CD4-positive, CD25-positive, alpha-beta regulatory T cell (primary cell): ENCODE data around the gene PRKACA. TPM values are rescaled to one million over a fixed set of nuclear protein-coding genes. Genes with fewer than 3 reads are reported as not detected.

Source experiments
- ATAC-seq, 2 donors: fragments of 150-1000 bp; cut with Tn5 transposase; one replicate each; pipeline ENCODE4 v1.10.0; 2021; ENCODE audit warnings: low read depth in 2 of 2, moderate number of reproducible peaks in 2 of 2, moderate library complexity in 1 of 2
- DNase-seq, 3 donors: peaks; one replicate each; pipeline versions ENCODE4 v3.0.0 to v3.0.0-alpha.2; 2012 to 2022; ENCODE audit warnings: mixed read lengths in 1 of 3
- H3K27ac ChIP-seq: one replicate; pipeline ENCODE4 v1.7.0; 2013; ENCODE audit warnings: mild to moderate bottlenecking, low read length; ENCODE audit not compliant: insufficient read depth, poor library complexity, severe bottlenecking
- H3K27me3 ChIP-seq: one replicate; pipeline ENCODE4 v1.7.0; 2013; ENCODE audit warnings: low read length; ENCODE audit not compliant: control insufficient read depth, insufficient read depth
- H3K36me3 ChIP-seq: one replicate; pipeline ENCODE4 v1.7.0; 2013; ENCODE audit warnings: mild to moderate bottlenecking, low read length, moderate library complexity; ENCODE audit not compliant: control insufficient read depth, insufficient read depth
- H3K4me1 ChIP-seq: 2 replicates; pipeline ENCODE4 v1.7.0; 2013; ENCODE audit warnings: mild to moderate bottlenecking, low read length; ENCODE audit not compliant: insufficient read depth, control insufficient read depth, poor library complexity, severe bottlenecking
- H3K4me3 ChIP-seq: one replicate; pipeline ENCODE4 v1.7.0; 2013; ENCODE audit warnings: low read depth, mild to moderate bottlenecking, low read length, moderate library complexity
- H3K9me3 ChIP-seq, 2 experiments: 1 replicate in 1 of 2; 2 replicates in 1 of 2; pipeline ENCODE4 v1.7.0; 2013; ENCODE audit warnings: low read length in 2 of 2, mild to moderate bottlenecking in 1 of 2, moderate library complexity in 1 of 2; ENCODE audit not compliant: control insufficient read depth in 2 of 2
- H3K27ac Mint-ChIP-seq, 3 donors: one replicate each; pipeline ENCODE4 v1.8.0; 2020 to 2022; ENCODE audit warnings: mild to moderate bottlenecking in 3 of 3, mixed read lengths in 3 of 3, moderate library complexity in 2 of 3
- H3K27me3 Mint-ChIP-seq: one replicate; pipeline ENCODE4 v1.8.0; 2022; ENCODE audit warnings: mild to moderate bottlenecking, mixed read lengths
- H3K36me3 Mint-ChIP-seq: one replicate; pipeline ENCODE4 v1.8.0; 2020; ENCODE audit warnings: mixed read lengths
- H3K4me1 Mint-ChIP-seq, 4 donors: one replicate each; pipeline ENCODE4 v1.8.0; 2020 to 2022; ENCODE audit warnings: mixed read lengths in 4 of 4, mild to moderate bottlenecking in 1 of 4
- H3K4me3 Mint-ChIP-seq, 4 donors: one replicate each; pipeline ENCODE4 v1.8.0; 2020 to 2022; ENCODE audit warnings: mild to moderate bottlenecking in 4 of 4, mixed read lengths in 4 of 4, moderate library complexity in 3 of 4
- H3K9me3 Mint-ChIP-seq, 7 donors: one replicate each; pipeline ENCODE4 v1.8.0; 2020 to 2022; ENCODE audit warnings: mixed read lengths in 7 of 7, mild to moderate bottlenecking in 3 of 7, moderate library complexity in 2 of 7
- polyA plus RNA-seq, 4 donors: library from polyadenylated mRNA; unstranded; fragments of 300-500 nt; fragmentation: Illumina TruSeq; gene quantifications; one replicate each; pipeline ENCODE4 v1.2.3, GENCODE V29; 2021
- total RNA-seq: library from RNA; stranded (reverse); gene quantifications from one replicate; pipeline ENCODE4 v1.2.3, GENCODE V29; 2022

The PRKACA gene
- total and polyA plus RNA-seq, 5 donors from 2014 or later: 0.47 to 40.2 (median 1.4) TPM

DNA sequence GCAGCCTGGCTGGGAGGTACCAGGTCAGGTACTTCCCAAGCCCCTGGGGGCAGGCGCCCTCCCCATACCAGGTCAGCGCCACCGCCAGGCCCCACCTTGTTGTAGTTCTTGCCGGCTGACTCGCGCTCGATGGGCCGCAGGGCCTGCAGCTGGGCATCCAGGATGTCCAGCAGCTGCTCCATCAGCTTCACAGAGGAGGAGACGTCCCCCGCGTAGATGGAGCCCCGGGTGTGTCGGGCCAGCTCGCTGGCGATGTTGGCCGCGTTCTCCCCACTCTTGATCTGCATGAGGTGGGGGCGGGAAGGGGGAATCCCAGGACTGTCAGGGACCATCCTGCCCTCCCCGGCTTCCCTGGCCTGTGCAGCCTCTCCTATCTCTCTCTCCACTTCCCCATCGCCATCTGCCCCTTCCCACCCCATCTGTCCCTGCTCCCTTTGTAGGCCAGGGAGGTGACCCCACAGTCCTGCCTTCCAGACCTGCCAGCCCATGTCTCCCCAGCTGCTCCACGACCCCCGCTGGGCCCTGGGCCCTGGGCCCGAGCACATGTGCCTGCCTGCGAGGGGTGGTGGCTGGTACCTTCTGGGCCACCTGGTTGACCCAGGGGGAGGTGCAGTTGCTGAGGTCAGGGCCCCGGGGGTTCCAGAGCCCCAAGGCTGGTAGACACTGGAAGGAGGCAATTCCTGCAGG, 42.6 kb upstream of the PRKACA start:
- Histone ChIP-seq H3K36me3 (peaks cover 3% of the 10 kb centered on the region), H3K9me3 (no peaks in the 10 kb centered on the region), H3K27ac (no peak overlapping the region), H3K27me3 (no peaks in the 10 kb centered on the region), H3K4me1 (no peaks in the 10 kb centered on the region), H3K4me3 (no peak overlapping the region)
- no peaks in the 10 kb centered on the region for H3K4me1 Mint-ChIP-seq
- no peaks in the 10 kb centered on the region for H3K9me3 Mint-ChIP-seq
- DNase-seq (no peak), ATAC-seq (no peak)
- peaks cover under 1% of the 10 kb centered on the region for H3K36me3 Mint-ChIP-seq
- no peaks in the 10 kb centered on the region for H3K27me3 Mint-ChIP-seq
- H3K4me3 Mint-ChIP-seq: no peak overlapping the region
- H3K27ac Mint-ChIP-seq: no peak overlapping the region

DNA sequence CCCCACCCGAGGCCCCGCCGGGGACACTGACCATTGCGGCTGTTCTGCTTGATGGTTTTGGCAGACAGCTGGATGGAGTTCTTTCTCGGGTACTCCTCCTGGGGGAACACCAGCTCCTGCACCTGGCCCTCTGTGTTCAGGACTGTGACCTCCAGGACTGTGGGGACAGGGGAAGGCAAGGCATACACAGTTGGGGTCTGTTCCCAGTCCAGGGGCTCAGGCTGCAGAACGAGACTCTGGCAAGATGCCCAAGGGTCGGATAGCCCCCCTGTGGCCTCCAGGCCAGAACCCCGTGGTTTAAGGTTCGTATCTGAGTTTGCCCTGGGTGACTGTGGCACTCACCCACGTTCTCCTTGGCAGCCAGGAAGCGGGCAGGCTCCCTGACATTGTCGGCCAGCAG, 41.5 kb upstream of the PRKACA start:
- H3K27ac ChIP-seq: no peak overlapping the region
- no peak overlapping the region for H3K27ac Mint-ChIP-seq
- no peak for DNase-seq
- no peak for ATAC-seq
- H3K36me3 Mint-ChIP-seq: peaks cover 3% of the 10 kb centered on the region
- no peaks in the 10 kb centered on the region for H3K4me1 ChIP-seq
- no peaks in the 10 kb centered on the region for H3K4me1 Mint-ChIP-seq
- no peak overlapping the region for H3K4me3 Mint-ChIP-seq
- H3K27me3 ChIP-seq: no peaks in the 10 kb centered on the region
- H3K36me3 ChIP-seq: peaks cover 3% of the 10 kb centered on the region
- no peaks in the 10 kb centered on the region for H3K9me3 ChIP-seq
- H3K4me3 ChIP-seq: no peak overlapping the region
- no peaks in the 10 kb centered on the region for H3K9me3 Mint-ChIP-seq
- H3K27me3 Mint-ChIP-seq: no peaks in the 10 kb centered on the region

DNA sequence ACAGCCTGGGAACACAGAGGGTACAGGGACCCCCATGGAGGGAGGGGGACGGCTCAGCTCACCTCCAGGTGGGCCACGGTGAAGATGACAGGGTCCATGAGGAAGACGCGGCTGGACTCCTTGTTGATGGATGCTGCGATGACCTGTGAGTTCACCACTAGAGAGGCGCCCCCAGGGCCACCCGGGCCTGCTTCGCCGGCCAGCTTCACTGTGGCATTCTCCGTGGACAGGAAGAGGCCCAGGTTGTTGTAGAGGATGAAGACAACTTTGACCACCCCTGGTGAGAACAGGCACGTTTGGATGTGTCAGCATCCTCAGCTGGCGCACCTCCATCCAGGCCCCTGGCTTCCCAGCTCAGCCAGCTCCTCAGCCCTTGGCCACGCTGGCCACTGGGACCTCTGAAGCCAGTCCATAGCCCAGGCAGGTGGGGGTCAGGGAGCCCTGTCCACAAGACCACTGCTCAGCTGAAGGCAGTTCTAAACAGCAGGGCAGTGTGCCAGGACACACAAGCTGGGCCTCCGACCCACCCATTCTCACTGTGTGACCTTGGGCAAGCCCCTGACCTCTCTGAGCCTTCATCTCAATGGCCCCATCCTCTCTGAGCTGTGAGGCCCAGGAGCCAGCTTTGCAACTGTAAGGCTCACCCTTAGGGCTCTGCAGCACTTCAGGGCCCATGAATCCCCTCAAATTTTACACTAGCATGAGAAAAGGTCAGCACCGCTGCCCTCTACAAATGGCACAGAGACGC, 40.9 kb upstream of the PRKACA start:
- DNase-seq (no peak), ATAC-seq (no peak)
- Histone ChIP-seq H3K4me1 (no peaks in the 10 kb centered on the region), H3K27ac (no peak overlapping the region), H3K27me3 (no peaks in the 10 kb centered on the region), H3K36me3 (peaks cover 3% of the 10 kb centered on the region), H3K9me3 (no peaks in the 10 kb centered on the region), H3K4me3 (no peak overlapping the region)
- Mint-ChIP-seq H3K27me3 (no peaks in the 10 kb centered on the region), H3K27ac (no peak overlapping the region), H3K4me3 (no peak overlapping the region), H3K4me1 (no peaks in the 10 kb centered on the region), H3K9me3 (no peaks in the 10 kb centered on the region), H3K36me3 (peaks cover 3% of the 10 kb centered on the region)

DNA sequence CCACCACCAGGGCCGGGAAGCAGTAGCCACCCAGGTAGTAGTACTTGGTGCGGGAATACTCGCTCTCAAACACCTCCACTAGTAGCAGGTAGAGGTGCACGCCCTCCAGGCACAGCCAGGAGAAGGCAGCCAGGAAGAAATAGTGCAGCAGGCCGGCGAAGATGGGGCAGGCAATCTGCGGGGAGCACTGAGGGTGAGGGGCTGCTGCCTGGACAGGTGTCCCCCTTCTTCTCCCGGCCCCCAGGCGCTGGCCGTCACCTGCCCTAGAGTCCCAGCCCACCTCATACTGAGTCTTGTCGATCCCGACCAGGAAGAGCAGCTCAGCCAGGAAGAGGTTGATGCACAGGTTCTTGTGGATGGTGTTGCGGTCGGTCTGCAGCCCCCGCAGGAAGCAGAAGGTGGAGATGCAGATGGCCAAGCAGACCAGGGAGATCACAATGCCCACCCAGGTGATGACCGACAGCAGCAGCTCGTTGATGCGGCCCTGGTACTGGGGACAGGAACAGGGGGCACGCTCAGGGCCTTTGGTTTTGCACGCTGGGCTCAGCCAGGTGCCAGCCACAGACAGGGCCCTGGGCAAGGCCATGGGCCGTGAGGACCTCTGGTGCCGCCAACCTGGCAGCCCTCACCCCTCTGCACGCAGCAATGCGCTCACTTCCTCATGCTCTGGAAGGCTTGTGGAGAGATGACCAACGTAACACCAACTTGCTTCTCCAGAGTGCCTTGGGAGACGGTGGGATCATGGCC, 39.6 kb upstream of the PRKACA start:
- Mint-ChIP-seq H3K4me1 (peaks cover 0 to 3% (median 0%) of the 10 kb centered on the region in 4 donors), H3K36me3 (peaks cover 7% of the 10 kb centered on the region), H3K27ac (no peak overlapping the region), H3K4me3 (no peak overlapping the region), H3K27me3 (no peaks in the 10 kb centered on the region), H3K9me3 (no peaks in the 10 kb centered on the region)
- DNase-seq: no peak
- peaks cover 3% of the 10 kb centered on the region for H3K36me3 ChIP-seq
- H3K9me3 ChIP-seq: no peaks in the 10 kb centered on the region
- no peak overlapping the region for H3K27ac ChIP-seq
- no peaks in the 10 kb centered on the region for H3K27me3 ChIP-seq
- no peak for ATAC-seq
- H3K4me3 ChIP-seq: no peak overlapping the region
- H3K4me1 ChIP-seq: no peaks in the 10 kb centered on the region

GRCh38 chr19:14156122-14156521, 38.6 kb upstream of the PRKACA start:
- Histone ChIP-seq H3K36me3 (peaks cover 3% of the 10 kb centered on the region), H3K4me1 (no peaks in the 10 kb centered on the region)
- H3K36me3 Mint-ChIP-seq: peaks cover 7% of the 10 kb centered on the region

GRCh38 chr19:14155371-14155770, 37.8 kb upstream of the PRKACA start:
- H3K27ac Mint-ChIP-seq: no peak overlapping the region
- Histone ChIP-seq H3K4me1 (peaks cover 5% of the 10 kb centered on the region), H3K4me3 (no peak overlapping the region), H3K27ac (no peak overlapping the region), H3K9me3 (no peaks in the 10 kb centered on the region), H3K27me3 (no peaks in the 10 kb centered on the region), H3K36me3 (peaks cover 3% of the 10 kb centered on the region)
- peaks cover 7% of the 10 kb centered on the region for H3K36me3 Mint-ChIP-seq
- H3K4me3 Mint-ChIP-seq: no peak overlapping the region
- ATAC-seq (no peak), DNase-seq (no peak)
- no peaks in the 10 kb centered on the region for H3K27me3 Mint-ChIP-seq
- H3K4me1 Mint-ChIP-seq: peaks cover 0 to 11% (median 0%) of the 10 kb centered on the region in 4 donors
- H3K9me3 Mint-ChIP-seq: no peaks in the 10 kb centered on the region

More at GRCh38 chr19:14156122-14156521, 38.6 kb upstream of the PRKACA start:
- Mint-ChIP-seq H3K27me3 (no peaks in the 10 kb centered on the region), H3K4me1 (peaks cover 0 to 9% (median 0%) of the 10 kb centered on the region in 4 donors), H3K9me3 (no peaks in the 10 kb centered on the region), H3K4me3 (no peak overlapping the region), H3K27ac (no peak overlapping the region)
- H3K27me3 ChIP-seq: no peaks in the 10 kb centered on the region
- ATAC-seq: no peak
- no peak overlapping the region for H3K4me3 ChIP-seq
- no peaks in the 10 kb centered on the region for H3K9me3 ChIP-seq
- no peak for DNase-seq
- no peak overlapping the region for H3K27ac ChIP-seq

DNA sequence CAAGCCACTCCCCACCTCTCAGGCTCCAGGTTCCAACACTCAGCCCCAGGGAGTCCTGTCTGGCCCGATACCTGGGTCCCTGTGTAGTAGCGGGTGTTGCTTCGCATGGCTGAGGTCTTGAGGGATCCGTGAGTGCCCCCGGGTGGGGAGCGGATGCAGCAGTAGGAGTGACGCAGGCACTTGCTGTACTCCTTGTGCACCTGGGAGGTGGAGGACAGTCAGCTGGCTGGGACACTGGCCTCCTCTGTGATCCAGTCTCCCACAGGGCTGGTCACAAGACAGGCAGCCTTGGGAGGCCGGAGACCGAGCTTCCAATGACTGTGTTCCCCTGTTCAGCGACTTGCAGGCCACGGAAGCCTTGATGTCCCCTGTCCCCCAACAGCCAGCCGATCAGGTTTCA, 35.2 kb upstream of the PRKACA start:
- H3K36me3 ChIP-seq: peaks cover 3% of the 10 kb centered on the region
- H3K4me3 ChIP-seq: no peak overlapping the region
- H3K27me3 ChIP-seq: no peaks in the 10 kb centered on the region
- ATAC-seq (no peak), DNase-seq (no peak)
- H3K9me3 ChIP-seq: no peaks in the 10 kb centered on the region
- Mint-ChIP-seq H3K4me1 (peaks cover 0 to 37% (median 9%) of the 10 kb centered on the region in 4 donors), H3K4me3 (peak overlapping the region in 1 of 4 donors; percentile 75), H3K27me3 (no peaks in the 10 kb centered on the region), H3K9me3 (no peaks in the 10 kb centered on the region), H3K36me3 (peaks cover 10% of the 10 kb centered on the region), H3K27ac (peak overlapping the region in 1 of 3 donors; percentile 20)
- H3K4me1 ChIP-seq: peaks cover 31% of the 10 kb centered on the region
- H3K27ac ChIP-seq: no peak overlapping the region
